Colonic mucosa (tissue), 4 donors: ENCODE measurements around the gene RTL5. TPM values are rescaled to one million over a fixed set of nuclear protein-coding genes. Genes with fewer than 3 reads are reported as not detected.
A peak's percentile ranks its signal among the peaks of the same experiment; 100 is the strongest.

Experiments
- DNase-seq: peaks from one replicate; pipeline ENCODE4 v3.0.0-alpha.2; 2020
- H3K27ac ChIP-seq: fragments of 200-600 bp; one replicate; pipeline ENCODE4 v1.8.0; 2021
- H3K27me3 ChIP-seq: fragments of 200-600 bp; one replicate; pipeline ENCODE4 v1.8.0; 2021
- H3K36me3 ChIP-seq: fragments of 200-600 bp; one replicate; pipeline ENCODE4 v1.8.0; 2021
- H3K4me1 ChIP-seq: fragments of 200-600 bp; one replicate; pipeline ENCODE4 v1.8.0; 2021; ENCODE audit warnings: mild to moderate bottlenecking
- H3K4me3 ChIP-seq: fragments of 200-600 bp; one replicate; pipeline ENCODE4 v1.8.0; 2021
- H3K9ac ChIP-seq, 2 donors: one replicate each; pipeline ENCODE4 v1.7.0; 2013; ENCODE audit warnings: control low read depth in 2 of 2, low read depth in 2 of 2, low read length in 2 of 2
- H3K9me3 ChIP-seq: fragments of 200-600 bp; one replicate; pipeline ENCODE4 v1.8.0; 2021
- intact Hi-C: fragments of 100-400 bp; cut with DNase I; formaldehyde crosslinking; loops from one replicate; pipeline ENCODE4 v1.14.1; 2022
- total RNA-seq, 2 donors: library from RNA; stranded (reverse); fragmentation: NEBNext Ultra II Directional in 1 of 2; extraction: Animal tissue kit (Norgen Biotek cat#: 25700) in 1 of 2; gene quantifications; one replicate each; pipeline ENCODE4 v1.2.1, GENCODE V29; 2021
- TF ChIP-seq, protein P1 (sequence below): fragments of 200-600 bp; IDR thresholded peaks from one replicate; pipeline ENCODE4 v1.8.0; 2022; ENCODE audit warnings: antibody characterized with exemption, mild to moderate bottlenecking
- donor health status: healthy.
- donor health status: DM: no; HTN: no; CAD: no.
- donor health status: DM: no; HTN: no; CAD: no.

RTL5 gene
- total RNA-seq, 2 donors from 2014 or later, result 1.2 to 2.1 TPM

- Histone ChIP-seq H3K4me1 (no peaks in the 10 kb centered on the region), H3K4me3 (no peak overlapping the region), H3K36me3 (no peaks in the 10 kb centered on the region), H3K9me3 (no peaks in the 10 kb centered on the region), H3K27ac (peak overlapping the region; percentile 28), H3K27me3 (no peaks in the 10 kb centered on the region), H3K9ac (no peak overlapping the region)
- DNase-seq, result no peak
- intact Hi-C loops, result no loop called here
- TF ChIP-seq, protein P1, sequence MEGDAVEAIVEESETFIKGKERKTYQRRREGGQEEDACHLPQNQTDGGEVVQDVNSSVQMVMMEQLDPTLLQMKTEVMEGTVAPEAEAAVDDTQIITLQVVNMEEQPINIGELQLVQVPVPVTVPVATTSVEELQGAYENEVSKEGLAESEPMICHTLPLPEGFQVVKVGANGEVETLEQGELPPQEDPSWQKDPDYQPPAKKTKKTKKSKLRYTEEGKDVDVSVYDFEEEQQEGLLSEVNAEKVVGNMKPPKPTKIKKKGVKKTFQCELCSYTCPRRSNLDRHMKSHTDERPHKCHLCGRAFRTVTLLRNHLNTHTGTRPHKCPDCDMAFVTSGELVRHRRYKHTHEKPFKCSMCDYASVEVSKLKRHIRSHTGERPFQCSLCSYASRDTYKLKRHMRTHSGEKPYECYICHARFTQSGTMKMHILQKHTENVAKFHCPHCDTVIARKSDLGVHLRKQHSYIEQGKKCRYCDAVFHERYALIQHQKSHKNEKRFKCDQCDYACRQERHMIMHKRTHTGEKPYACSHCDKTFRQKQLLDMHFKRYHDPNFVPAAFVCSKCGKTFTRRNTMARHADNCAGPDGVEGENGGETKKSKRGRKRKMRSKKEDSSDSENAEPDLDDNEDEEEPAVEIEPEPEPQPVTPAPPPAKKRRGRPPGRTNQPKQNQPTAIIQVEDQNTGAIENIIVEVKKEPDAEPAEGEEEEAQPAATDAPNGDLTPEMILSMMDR, result no peak
These were observed 10.9 kb downstream of the RTL5 start for GRCh38 chrX:72120837-72121236.

DNA sequence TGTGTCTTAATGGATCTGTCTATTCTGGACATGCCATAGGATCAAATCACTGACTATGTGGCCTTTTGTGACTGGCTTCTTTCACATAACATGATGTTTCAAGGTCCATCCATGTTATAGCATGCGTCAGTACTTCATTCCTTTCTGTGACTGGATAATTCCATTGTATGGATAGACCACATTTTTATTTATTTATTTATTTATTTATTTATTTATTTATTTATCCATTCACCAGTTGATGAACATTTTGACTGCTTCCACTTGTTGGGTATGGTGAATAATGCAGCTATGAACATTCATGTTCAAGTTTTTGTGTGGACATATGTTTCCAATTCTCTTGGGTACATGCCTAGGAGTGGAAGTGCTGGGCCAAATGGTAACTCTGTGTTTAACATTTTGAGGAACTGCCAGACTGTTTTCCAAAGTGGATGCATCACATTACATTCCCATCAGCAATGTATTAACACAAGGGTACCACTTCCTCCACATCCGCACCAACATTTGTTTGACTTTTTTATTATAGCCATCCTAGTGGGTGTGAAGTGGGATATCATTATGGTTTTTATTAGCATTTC lies 14.0 kb downstream of the RTL5 start:
- DNase-seq, result no peak
- Histone ChIP-seq H3K9me3 (no peaks in the 10 kb centered on the region), H3K4me3 (no peak overlapping the region), H3K27ac (no peak overlapping the region), H3K9ac (no peak overlapping the region), H3K4me1 (no peaks in the 10 kb centered on the region), H3K27me3 (no peaks in the 10 kb centered on the region), H3K36me3 (no peaks in the 10 kb centered on the region)
- intact Hi-C loops, result no loop called here
- TF ChIP-seq, protein P1, result no peak

DNA sequence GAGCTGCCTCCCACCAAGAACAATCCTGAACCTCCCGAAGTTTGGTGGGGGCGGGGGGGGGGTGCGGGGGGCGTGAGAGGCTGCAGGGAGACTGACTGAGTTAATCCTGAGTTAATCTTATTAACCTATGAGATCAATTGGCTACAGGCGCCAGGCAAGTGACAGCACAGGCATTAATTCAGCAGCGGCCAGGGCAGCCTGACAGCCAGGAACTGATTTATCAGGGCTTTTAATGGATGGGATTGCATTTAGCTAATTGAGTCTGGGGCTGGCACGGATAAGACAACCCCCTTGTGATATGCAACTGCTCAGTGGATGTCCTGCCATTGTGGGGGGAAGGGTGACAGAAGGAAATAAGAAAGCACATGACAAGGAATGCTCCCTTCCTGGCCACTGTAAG lies 16.3 kb downstream of the RTL5 start:
- no peak overlapping the region for H3K4me3 ChIP-seq
- no peak overlapping the region for H3K27ac ChIP-seq
- H3K9me3 ChIP-seq, result no peaks in the 10 kb centered on the region
- DNase-seq, result no peak
- no peak overlapping the region for H3K9ac ChIP-seq
- H3K36me3 ChIP-seq, result no peaks in the 10 kb centered on the region
- H3K4me1 ChIP-seq, result no peaks in the 10 kb centered on the region
- TF ChIP-seq, protein P1, result no peak
- no peaks in the 10 kb centered on the region for H3K27me3 ChIP-seq
- intact Hi-C loops, result no loop called here

DNA sequence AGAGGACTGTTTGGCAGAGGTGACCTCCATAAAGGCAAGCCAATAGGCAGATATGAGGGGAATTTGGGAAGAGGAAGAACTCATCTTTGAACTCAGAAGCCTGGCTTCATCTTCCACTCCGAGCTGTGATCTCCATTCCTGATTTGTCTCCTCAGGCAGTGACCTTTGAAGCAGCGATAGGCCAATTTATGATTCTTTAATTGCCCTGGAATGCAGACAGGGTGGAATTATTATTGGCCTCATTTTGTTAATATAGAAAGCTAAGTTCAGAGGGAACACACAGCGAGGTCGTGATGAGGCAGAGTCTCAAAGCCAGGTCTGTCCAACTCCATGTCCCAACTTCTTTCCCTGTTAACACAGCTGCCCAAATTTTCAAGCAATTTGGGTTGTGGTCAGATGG lies 16.9 kb downstream of the RTL5 start:
- Histone ChIP-seq H3K9me3 (no peaks in the 10 kb centered on the region), H3K4me3 (no peak overlapping the region), H3K9ac (no peak overlapping the region), H3K36me3 (no peaks in the 10 kb centered on the region), H3K4me1 (no peaks in the 10 kb centered on the region), H3K27ac (no peak overlapping the region), H3K27me3 (no peaks in the 10 kb centered on the region)
- DNase-seq, result no peak
- intact Hi-C loops, result no loop called here
- TF ChIP-seq, protein P1, result no peak

DNA sequence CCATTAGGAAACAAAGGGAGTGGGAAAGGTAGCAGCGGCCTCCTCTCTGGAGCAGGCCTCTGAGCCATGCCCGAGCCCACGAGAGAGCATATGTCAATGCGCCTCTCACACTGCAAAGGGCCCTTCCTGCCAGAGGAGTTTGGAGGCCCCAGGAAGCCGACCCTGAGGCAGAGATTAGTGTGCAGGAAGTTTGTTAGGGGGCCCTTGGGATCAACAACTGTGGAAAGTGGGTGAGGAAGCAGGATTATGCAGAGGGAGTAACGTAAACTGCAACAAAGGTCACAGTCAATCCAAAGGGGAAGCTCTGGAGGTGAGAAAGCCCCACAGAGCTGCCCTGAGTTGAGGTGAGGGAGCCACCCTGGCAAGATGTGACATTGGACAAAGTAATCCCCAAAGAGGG lies 17.4 kb downstream of the RTL5 start:
- no peaks in the 10 kb centered on the region for H3K27me3 ChIP-seq
- no peaks in the 10 kb centered on the region for H3K4me1 ChIP-seq
- TF ChIP-seq, protein P1, result no peak
- no peaks in the 10 kb centered on the region for H3K36me3 ChIP-seq
- no peak overlapping the region for H3K4me3 ChIP-seq
- no peak for DNase-seq
- H3K9me3 ChIP-seq, result no peaks in the 10 kb centered on the region
- no peak overlapping the region for H3K9ac ChIP-seq
- H3K27ac ChIP-seq, result no peak overlapping the region
- intact Hi-C loops, result no loop called here
